T-helper 1 cell treated with Interleukin-12 subunit alpha and Interleukin-12 subunit beta and Interleukin-4 antibody, amounts not matched to agents 30 μg/mL and 1 μg/mL, for 36 hours (primary cell): ENCODE results near the gene CD7.
"Not testable (repeated sequence)": the region's sequence is repeated elsewhere in the genome, so short reads cannot be mapped to it uniquely, and the experiment has no call there.

Source experiments
- H3K27ac Mint-ChIP-seq: one replicate; pipeline ENCODE4 v1.8.0; 2021; ENCODE audit warnings: mild to moderate bottlenecking, mixed read lengths
- H3K27me3 Mint-ChIP-seq: one replicate; pipeline ENCODE4 v1.8.0; 2021; ENCODE audit warnings: low read depth, mixed read lengths
- H3K36me3 Mint-ChIP-seq: one replicate; pipeline ENCODE4 v1.8.0; 2021; ENCODE audit warnings: low read depth, mixed read lengths
- H3K4me1 Mint-ChIP-seq: one replicate; pipeline ENCODE4 v1.8.0; 2021; ENCODE audit warnings: low read depth, mixed read lengths
- H3K4me3 Mint-ChIP-seq: one replicate; pipeline ENCODE4 v1.8.0; 2021; ENCODE audit warnings: mild to moderate bottlenecking, moderate library complexity, mixed read lengths
- H3K9me3 Mint-ChIP-seq: one replicate; pipeline ENCODE4 v1.8.0; 2021; ENCODE audit warnings: mixed read lengths

CD7 gene

GRCh38 chr17:82351254-82351712, 33.9 kb upstream of the CD7 start:
- H3K27me3 Mint-ChIP-seq = peaks cover 8% of the 10 kb centered on the region
- no peak overlapping the region for H3K4me3 Mint-ChIP-seq
- H3K9me3 Mint-ChIP-seq = no peaks in the 10 kb centered on the region
- H3K27ac Mint-ChIP-seq = no peak overlapping the region
- peaks cover 5% of the 10 kb centered on the region for H3K4me1 Mint-ChIP-seq
- H3K36me3 Mint-ChIP-seq = no peaks in the 10 kb centered on the region

- peaks cover 9% of the 10 kb centered on the region for H3K27me3 Mint-ChIP-seq
Measured at GRCh38 chr17:82350182-82351030, 33.0 kb upstream of the CD7 start.

GRCh38 chr17:82349287-82349701, 31.9 kb upstream of the CD7 start:
- Mint-ChIP-seq H3K36me3 (no peaks in the 10 kb centered on the region), H3K9me3 (no peaks in the 10 kb centered on the region), H3K4me1 (peaks cover 6% of the 10 kb centered on the region), H3K4me3 (no peak overlapping the region), H3K27ac (no peak overlapping the region), H3K27me3 (peaks cover 9% of the 10 kb centered on the region)

More at GRCh38 chr17:82350182-82351030, 33.0 kb upstream of the CD7 start:
- Mint-ChIP-seq H3K4me1 (peaks cover 6% of the 10 kb centered on the region), H3K27ac (no peak overlapping the region), H3K4me3 (no peak overlapping the region), H3K9me3 (no peaks in the 10 kb centered on the region), H3K36me3 (no peaks in the 10 kb centered on the region)

- Mint-ChIP-seq H3K36me3 (no peaks in the 10 kb centered on the region), H3K27me3 (peaks cover 9% of the 10 kb centered on the region), H3K4me1 (peaks cover 6% of the 10 kb centered on the region), H3K27ac (no peak overlapping the region), H3K4me3 (no peak overlapping the region), H3K9me3 (no peaks in the 10 kb centered on the region)
Measured at GRCh38 chr17:82348866-82349265, 31.5 kb upstream of the CD7 start.

GRCh38 chr17:82348434-82348833, 31.0 kb upstream of the CD7 start:
- Mint-ChIP-seq H3K4me1 (peaks cover 6% of the 10 kb centered on the region), H3K27ac (no peak overlapping the region), H3K9me3 (no peaks in the 10 kb centered on the region), H3K4me3 (no peak overlapping the region), H3K36me3 (no peaks in the 10 kb centered on the region), H3K27me3 (peaks cover 9% of the 10 kb centered on the region)

- H3K9me3 Mint-ChIP-seq, H3K4me1 Mint-ChIP-seq, H3K36me3 Mint-ChIP-seq, H3K27ac Mint-ChIP-seq, H3K4me3 Mint-ChIP-seq, H3K27me3 Mint-ChIP-seq: not testable (repeated sequence)
Measured at GRCh38 chr17:82347994-82348393, 30.6 kb upstream of the CD7 start.

- no peak overlapping the region for H3K27ac Mint-ChIP-seq
- H3K4me3 Mint-ChIP-seq = peak overlapping the region; percentile 34
- H3K36me3 Mint-ChIP-seq = no peaks in the 10 kb centered on the region
- H3K9me3 Mint-ChIP-seq = no peaks in the 10 kb centered on the region
- peaks cover 6% of the 10 kb centered on the region for H3K4me1 Mint-ChIP-seq
- H3K27me3 Mint-ChIP-seq = peaks cover 9% of the 10 kb centered on the region
Measured at GRCh38 chr17:82346342-82347300, 29.2 kb upstream of the CD7 start.

- no peaks in the 10 kb centered on the region for H3K9me3 Mint-ChIP-seq
- peaks cover 6% of the 10 kb centered on the region for H3K4me1 Mint-ChIP-seq
- H3K36me3 Mint-ChIP-seq = peaks cover 2% of the 10 kb centered on the region
- H3K4me3 Mint-ChIP-seq = no peak overlapping the region
- peaks cover 9% of the 10 kb centered on the region for H3K27me3 Mint-ChIP-seq
- no peak overlapping the region for H3K27ac Mint-ChIP-seq
Measured at GRCh38 chr17:82345151-82345976, 28.0 kb upstream of the CD7 start.

- Mint-ChIP-seq H3K36me3 (peaks cover 2% of the 10 kb centered on the region), H3K9me3 (no peaks in the 10 kb centered on the region), H3K27ac (no peak overlapping the region), H3K4me1 (peaks cover 6% of the 10 kb centered on the region), H3K27me3 (peaks cover 6% of the 10 kb centered on the region), H3K4me3 (no peak overlapping the region)
Measured at GRCh38 chr17:82344175-82344907, 26.9 kb upstream of the CD7 start.

GRCh38 chr17:82343560-82343959, 26.2 kb upstream of the CD7 start:
- no peak overlapping the region for H3K27ac Mint-ChIP-seq
- peaks cover 6% of the 10 kb centered on the region for H3K4me1 Mint-ChIP-seq
- H3K9me3 Mint-ChIP-seq = no peaks in the 10 kb centered on the region
- peaks cover 2% of the 10 kb centered on the region for H3K36me3 Mint-ChIP-seq
- peaks cover 12% of the 10 kb centered on the region for H3K27me3 Mint-ChIP-seq
- no peak overlapping the region for H3K4me3 Mint-ChIP-seq

- Mint-ChIP-seq H3K4me1 (peaks cover 6% of the 10 kb centered on the region), H3K27ac (no peak overlapping the region), H3K36me3 (peaks cover 2% of the 10 kb centered on the region), H3K9me3 (no peaks in the 10 kb centered on the region), H3K4me3 (no peak overlapping the region), H3K27me3 (peaks cover 12% of the 10 kb centered on the region)
Measured at GRCh38 chr17:82342361-82343079, 25.1 kb upstream of the CD7 start.

GRCh38 chr17:82339634-82340580, 22.5 kb upstream of the CD7 start:
- Mint-ChIP-seq H3K4me3 (no peak overlapping the region), H3K27ac (no peak overlapping the region), H3K4me1 (peaks cover 12% of the 10 kb centered on the region), H3K9me3 (no peaks in the 10 kb centered on the region), H3K27me3 (peaks cover 8% of the 10 kb centered on the region), H3K36me3 (peaks cover 3% of the 10 kb centered on the region)
